Rectal smooth muscle tissue (tissue), 1 donor: ENCODE data around the gene TRIM69.
"Not testable (repeated sequence)": the region's sequence is repeated elsewhere in the genome, so short reads cannot be mapped to it uniquely, and the experiment has no call there.

ENCODE experiments used
- H3K27ac ChIP-seq: one replicate; pipeline ENCODE4 v1.7.0; 2013; ENCODE audit warnings: low read depth, low read length, inconsistent platforms
- H3K27me3 ChIP-seq: one replicate; pipeline ENCODE4 v1.7.0; 2013; ENCODE audit warnings: low read length; ENCODE audit not compliant: control insufficient read depth, insufficient read depth
- H3K36me3 ChIP-seq: one replicate; pipeline ENCODE4 v1.7.0; 2013; ENCODE audit warnings: low read length; ENCODE audit not compliant: control insufficient read depth, insufficient read depth
- H3K4me1 ChIP-seq: one replicate; pipeline ENCODE4 v1.7.0; 2013; ENCODE audit warnings: low read length; ENCODE audit not compliant: control insufficient read depth, insufficient read depth
- H3K4me3 ChIP-seq: one replicate; pipeline ENCODE4 v1.7.0; 2013; ENCODE audit warnings: low read length
- H3K9ac ChIP-seq: one replicate; pipeline ENCODE4 v1.7.0; 2013; ENCODE audit warnings: low read length

The TRIM69 gene

GRCh38 chr15:44719293-44719999 lies 16.9 kb upstream of the TRIM69 start:
- no peak overlapping the region for H3K4me3 ChIP-seq
- H3K4me1 ChIP-seq, result no peaks in the 10 kb centered on the region
- no peak overlapping the region for H3K27ac ChIP-seq
- no peak overlapping the region for H3K9ac ChIP-seq
- H3K27me3 ChIP-seq, result no peaks in the 10 kb centered on the region
- peaks cover 31% of the 10 kb centered on the region for H3K36me3 ChIP-seq

DNA sequence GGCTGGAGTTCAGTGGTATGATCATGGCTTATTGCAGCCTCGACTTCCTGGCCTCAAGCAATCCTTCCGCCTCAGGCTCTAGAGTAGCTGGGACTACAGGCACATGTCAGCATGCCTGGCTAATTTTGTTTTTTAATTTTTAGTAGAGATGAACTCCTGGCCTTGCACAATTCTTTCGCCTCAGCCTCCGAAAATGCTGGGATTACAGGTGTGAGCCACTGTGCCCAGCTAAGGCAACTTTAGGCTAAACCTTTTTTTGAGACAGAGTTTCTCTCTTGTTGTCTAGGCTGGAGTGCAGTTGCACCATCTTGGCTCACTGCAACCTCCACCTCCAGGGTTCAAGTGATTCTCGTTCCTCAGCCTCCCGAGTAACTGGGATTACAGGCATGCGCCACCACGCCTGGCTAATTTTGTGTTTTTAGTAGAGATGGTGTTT lies 16.3 kb upstream of the TRIM69 start:
- H3K9ac ChIP-seq, H3K27me3 ChIP-seq, H3K27ac ChIP-seq, H3K4me3 ChIP-seq, H3K4me1 ChIP-seq: not testable (repeated sequence)
- peaks cover 29% of the 10 kb centered on the region for H3K36me3 ChIP-seq

DNA sequence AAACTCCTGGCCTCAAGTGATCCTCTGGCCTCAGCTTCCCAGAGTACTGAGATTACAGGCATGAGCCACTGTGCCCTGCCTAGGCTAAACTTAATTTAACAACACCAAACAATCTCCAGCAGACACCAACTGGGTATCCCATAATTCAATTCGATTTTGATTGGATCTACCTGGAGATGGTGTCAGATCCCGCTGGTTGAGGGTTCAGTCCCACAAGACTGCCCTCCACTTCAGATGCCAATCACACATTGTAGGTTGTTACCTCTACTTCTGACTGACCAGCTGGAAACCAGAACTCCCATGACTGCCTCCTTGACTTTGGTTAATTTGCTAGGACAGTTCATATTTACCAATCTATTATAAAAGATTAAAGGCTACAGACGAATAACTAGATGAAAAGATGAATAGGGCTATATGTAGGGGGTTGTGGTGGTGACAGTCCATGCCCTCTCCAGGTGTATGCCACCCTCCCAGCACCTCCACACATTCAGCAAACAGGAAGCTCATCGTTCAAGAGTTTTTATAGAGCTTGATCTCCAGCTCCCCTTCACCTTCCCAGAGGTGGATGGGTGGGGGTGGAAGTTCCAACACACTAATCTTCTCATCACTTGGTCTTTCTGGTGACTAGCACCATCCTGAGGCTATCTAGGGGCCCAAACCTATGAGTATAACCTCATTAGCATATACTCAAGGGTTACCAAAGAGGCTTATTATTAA lies 15.7 kb upstream of the TRIM69 start:
- Histone ChIP-seq H3K4me3 (no peak overlapping the region), H3K27ac (no peak overlapping the region), H3K36me3 (peaks cover 24% of the 10 kb centered on the region), H3K4me1 (no peaks in the 10 kb centered on the region), H3K9ac (no peak overlapping the region), H3K27me3 (no peaks in the 10 kb centered on the region)

- Histone ChIP-seq H3K27ac (no peak overlapping the region), H3K4me1 (peaks cover 3% of the 10 kb centered on the region), H3K4me3 (no peak overlapping the region), H3K36me3 (peaks cover 12% of the 10 kb centered on the region), H3K9ac (no peak overlapping the region), H3K27me3 (no peaks in the 10 kb centered on the region)
Observed at GRCh38 chr15:44722011-44722410, 14.3 kb upstream of the TRIM69 start.

GRCh38 chr15:44726136-44726535 lies 10.2 kb upstream of the TRIM69 start:
- Histone ChIP-seq H3K4me1 (peaks cover 10% of the 10 kb centered on the region), H3K9ac (no peak overlapping the region), H3K36me3 (no peaks in the 10 kb centered on the region), H3K27me3 (no peaks in the 10 kb centered on the region), H3K27ac (peak overlapping the region; percentile 50), H3K4me3 (peak overlapping the region; percentile 35)

DNA sequence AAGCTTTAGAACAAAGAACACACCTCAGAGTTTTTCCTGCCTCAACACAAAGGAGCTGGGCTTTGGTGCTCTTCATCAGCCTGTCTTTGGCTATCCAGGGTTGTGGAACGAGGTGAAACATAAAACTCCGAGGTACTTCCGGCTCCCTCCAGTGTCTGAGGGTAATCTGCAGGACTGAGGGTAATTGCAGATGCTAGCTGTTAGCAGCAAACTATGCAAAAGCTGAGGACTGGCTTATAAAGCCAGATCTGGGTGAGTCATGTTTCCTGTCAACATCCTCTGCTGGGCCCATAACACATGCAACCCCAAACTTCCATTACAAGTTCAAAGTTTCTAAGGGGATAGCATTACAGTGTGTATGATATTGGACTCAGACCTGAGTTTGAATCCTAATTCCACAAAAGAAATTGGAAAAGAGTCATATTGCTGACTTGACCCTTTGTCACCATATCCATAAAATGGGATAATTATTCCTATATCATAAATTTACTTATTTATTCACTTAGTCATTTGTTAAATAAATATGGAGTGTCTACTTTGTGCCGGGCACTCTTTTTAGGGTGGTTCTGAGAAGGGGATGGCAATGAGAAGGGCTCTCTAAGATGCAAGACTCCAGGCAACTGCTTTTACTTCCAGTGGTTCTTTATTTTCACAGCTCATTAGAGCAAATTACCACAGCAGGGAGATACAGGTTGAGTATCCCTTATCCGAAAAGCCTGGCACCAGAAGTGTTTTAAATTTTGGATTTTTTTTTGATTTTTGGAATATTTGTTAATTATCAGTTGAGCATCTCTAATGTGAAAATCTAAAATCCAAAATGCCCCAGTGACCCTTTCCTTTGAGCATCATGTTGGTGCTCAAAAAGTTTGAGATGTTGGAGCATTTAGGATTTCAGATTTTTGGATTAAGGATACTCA lies 9.5 kb upstream of the TRIM69 start:
- no peaks in the 10 kb centered on the region for H3K27me3 ChIP-seq
- peak overlapping the region; percentile 50 for H3K27ac ChIP-seq
- H3K9ac ChIP-seq, result no peak overlapping the region
- no peaks in the 10 kb centered on the region for H3K36me3 ChIP-seq
- peaks cover 10% of the 10 kb centered on the region for H3K4me1 ChIP-seq
- H3K4me3 ChIP-seq, result peak overlapping the region; percentile 35

GRCh38 chr15:44727485-44728231 lies 8.7 kb upstream of the TRIM69 start:
- H3K4me1 ChIP-seq, result peaks cover 10% of the 10 kb centered on the region
- no peak overlapping the region for H3K4me3 ChIP-seq
- no peaks in the 10 kb centered on the region for H3K36me3 ChIP-seq
- H3K27me3 ChIP-seq, result no peaks in the 10 kb centered on the region
- H3K27ac ChIP-seq, result peak overlapping the region; percentile 95
- no peak overlapping the region for H3K9ac ChIP-seq

DNA sequence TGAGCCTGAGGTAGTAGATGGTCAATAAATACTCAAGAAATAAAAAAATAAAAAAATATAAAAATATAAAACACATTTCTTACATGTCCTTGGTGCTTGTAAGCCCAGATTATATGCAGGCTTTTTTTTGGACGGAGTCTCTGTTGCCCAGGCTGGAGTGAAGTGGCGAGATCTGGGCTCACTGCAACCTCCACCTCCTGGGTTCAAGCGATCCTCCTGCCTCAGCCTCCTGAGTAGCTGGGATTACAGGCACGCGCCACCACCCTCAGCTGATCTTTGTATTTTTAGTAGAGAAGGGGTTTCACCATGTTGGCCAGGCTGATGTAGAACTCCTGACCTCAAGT lies 8.1 kb upstream of the TRIM69 start:
- not testable (repeated sequence) for H3K27me3 ChIP-seq, H3K36me3 ChIP-seq
- H3K4me3 ChIP-seq, result peak overlapping the region; percentile 92
- H3K27ac ChIP-seq, result peak overlapping the region; percentile 95
- peak overlapping the region; percentile 35 for H3K9ac ChIP-seq
- peaks cover 10% of the 10 kb centered on the region for H3K4me1 ChIP-seq

DNA sequence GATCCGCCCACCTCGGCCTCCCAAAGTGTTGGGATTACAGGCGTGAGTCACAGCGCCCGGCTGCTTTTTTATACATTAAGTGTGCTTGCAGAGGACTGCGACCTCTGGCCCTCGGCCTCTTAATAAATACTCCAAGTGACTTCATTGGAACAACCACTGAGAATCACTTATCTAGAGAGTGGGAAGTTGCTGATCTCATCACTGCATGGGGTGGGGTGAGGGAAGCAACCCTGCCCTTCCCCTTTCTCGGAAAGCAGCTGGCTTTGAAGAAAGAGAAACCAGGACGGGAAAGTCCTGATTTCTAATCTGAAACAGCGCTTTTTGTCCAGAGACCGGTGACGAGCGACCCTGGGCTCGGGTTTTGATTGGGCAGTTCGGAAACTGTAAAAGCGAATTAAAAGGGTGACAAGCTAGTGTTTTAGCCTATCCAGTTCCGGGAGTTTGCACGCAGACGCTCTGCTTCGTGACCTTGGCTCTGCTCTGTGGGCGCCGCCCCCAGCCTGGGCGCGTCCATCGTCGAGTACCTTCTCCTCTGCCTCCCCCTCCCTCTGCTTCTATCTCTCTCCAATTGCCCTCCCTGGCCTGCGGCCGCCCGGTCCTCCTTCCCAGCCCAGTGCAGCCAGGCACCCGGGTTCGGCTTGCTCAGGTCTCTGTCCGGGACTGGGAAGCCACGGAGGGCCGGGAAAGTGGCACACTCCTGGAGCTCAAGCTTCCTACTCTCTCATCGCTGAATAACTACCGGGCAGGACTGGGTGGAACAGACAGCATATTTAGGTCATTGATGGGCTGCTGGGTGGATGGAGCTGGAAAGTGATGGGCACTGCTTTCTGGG lies 7.5 kb upstream of the TRIM69 start:
- Histone ChIP-seq H3K27ac (peak overlapping the region; percentile 95), H3K4me3 (peak overlapping the region; percentile 92), H3K27me3 (no peaks in the 10 kb centered on the region), H3K36me3 (no peaks in the 10 kb centered on the region), H3K4me1 (peaks cover 10% of the 10 kb centered on the region), H3K9ac (peak overlapping the region; percentile 91)

DNA sequence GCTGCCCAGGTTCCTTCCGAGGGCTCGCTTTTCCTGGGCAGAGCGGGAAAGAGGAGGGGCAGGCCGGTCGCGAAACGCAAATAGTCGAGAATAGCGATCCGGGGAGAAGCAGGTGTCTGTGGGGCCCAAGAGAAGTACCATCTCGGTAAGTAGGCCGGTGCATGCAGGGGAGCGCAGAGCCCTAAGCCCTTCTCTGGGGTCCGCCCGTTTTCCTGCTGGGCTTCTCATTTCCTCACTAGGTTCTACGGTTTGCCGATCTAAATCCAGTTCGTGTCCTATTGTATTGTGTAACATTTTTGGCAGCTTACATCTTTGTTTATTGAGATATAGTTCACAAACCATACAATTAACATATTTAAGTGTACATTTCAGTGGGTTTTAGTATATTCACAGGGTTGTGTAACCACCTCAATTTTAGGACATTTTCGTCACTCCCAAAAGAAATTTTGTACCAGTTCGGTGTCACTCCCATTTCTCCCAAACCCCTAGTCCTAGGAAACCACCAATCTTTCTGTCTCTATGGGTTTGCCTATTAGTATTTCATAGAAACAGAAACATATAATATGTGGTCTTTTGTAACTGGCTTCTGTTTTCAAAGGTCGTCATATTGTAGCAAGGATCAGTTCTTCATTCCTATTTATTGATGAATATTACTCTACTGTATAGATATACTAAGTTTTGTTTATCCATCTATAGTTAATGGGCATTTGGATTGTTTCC lies 6.8 kb upstream of the TRIM69 start:
- peak overlapping the region; percentile 91 for H3K9ac ChIP-seq
- H3K4me3 ChIP-seq, result peak overlapping the region; percentile 92
- H3K27me3 ChIP-seq, result no peaks in the 10 kb centered on the region
- H3K4me1 ChIP-seq, result peaks cover 10% of the 10 kb centered on the region
- peak overlapping the region; percentile 95 for H3K27ac ChIP-seq
- H3K36me3 ChIP-seq, result no peaks in the 10 kb centered on the region
